Measurements from ENCODE around the gene OPRL1.
"Not testable (repeated sequence)": the region's sequence is repeated elsewhere in the genome, so short reads cannot be mapped to it uniquely, and the experiment has no call there.

OPRL1 gene

GRCh38 chr20:64105846-64106434 lies 26.1 kb downstream of the OPRL1 start:
- no peak for DNase-seq

DNA sequence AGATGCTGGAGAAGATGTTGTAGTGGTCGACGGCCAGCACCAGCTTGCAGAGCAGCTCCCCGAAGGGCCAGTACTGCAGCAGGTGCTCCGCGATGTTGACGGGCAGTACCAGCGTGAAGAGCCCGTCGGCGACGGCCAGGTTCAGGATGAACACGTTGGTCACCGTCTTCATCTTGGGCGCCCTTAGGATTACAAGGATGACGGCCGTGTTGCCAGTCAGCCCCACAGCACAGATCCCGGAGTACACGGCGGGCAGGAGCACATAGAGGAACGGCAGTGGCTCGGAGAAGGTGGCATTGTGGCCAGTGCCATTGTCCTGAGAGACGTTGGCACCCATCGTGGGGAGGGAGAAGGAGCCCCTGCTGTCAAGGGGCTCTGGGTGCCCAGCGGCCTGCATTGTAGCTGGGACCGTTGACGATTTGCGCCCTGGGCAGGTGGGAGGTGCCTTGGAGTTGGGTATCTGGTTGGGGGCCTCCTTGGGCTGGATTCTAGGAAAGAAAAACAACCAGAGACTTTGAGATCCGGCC lies 26.6 kb downstream of the OPRL1 start:
- DNase-seq, result no peak

- DNase-seq, result no peak
Measured at GRCh38 chr20:64106981-64107735, 27.3 kb downstream of the OPRL1 start, which contains the start of gene NPBWR2. NPBWR2 (minus strand) TSS chr20:64107565; CDS start chr20:64106831, 734 bp downstream.

DNA sequence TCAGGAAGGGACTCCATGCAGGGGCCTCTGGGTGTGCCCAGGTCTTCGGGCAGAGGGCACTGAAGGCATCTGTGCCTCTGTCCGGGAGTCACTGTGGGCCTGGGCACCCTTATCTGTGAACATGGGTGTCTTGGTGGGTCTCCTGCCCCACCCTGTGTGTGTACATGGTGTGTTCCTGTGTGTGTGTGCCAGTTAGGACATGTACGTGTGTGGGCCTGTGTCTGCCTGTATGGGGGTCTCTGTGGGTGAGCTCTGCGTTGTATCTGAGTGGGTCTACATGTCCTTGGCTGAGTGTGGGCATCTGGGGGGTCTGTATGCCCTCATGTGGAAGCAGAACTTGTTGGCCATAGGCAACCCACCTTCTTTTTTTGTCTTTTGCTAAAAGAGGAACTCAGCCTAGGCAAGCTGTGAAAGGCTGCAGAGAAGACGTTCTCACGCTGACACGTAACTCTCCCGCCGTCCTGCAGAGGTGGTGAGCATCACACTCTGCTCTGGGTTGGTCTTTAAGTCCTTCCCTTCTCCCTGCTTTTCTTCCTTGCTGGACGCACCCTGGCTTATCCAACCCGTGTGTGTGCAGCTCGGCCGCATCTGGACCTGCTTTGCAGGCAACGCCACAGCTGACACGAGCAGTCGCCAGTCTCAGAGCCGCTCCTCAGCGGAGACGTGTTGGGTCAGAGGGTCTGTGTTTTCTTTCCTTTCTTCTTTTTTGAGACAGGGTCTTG lies 28.0 kb downstream of the OPRL1 start:
- no peak for DNase-seq

- DNase-seq, result no peak
Measured at GRCh38 chr20:64108731-64109681, 29.1 kb downstream of the OPRL1 start.

DNA sequence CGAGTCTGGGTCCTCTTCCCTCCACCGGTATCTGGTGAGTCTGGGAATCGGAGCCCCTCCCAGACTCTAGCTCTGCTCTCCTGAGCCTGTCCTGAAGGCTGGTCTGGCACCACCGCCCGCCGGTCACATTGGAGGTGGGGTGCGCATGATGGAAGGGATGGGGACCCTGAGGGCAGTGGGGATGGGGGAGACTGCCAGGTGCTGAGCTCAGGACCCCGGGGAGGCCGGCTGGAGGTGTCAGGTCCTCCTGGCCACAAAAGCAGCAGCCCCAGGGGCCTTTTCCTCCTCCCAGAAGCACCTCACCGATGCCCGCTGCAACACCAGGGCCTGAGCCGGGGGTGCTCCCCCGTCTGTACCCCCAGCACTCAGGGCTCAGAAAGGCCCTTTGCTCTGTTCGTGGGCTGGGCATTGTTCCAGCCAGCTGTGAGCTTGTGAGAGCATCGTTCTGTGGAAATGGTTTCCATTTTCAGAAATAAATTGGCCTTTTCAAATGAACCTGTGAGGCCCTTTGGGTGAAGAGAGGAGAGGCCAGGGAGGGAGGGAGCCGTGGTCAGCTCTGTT lies 30.0 kb downstream of the OPRL1 start:
- no peak for DNase-seq

- DNase-seq, result no peak
Measured at GRCh38 chr20:64110411-64111068, 30.7 kb downstream of the OPRL1 start.

DNA sequence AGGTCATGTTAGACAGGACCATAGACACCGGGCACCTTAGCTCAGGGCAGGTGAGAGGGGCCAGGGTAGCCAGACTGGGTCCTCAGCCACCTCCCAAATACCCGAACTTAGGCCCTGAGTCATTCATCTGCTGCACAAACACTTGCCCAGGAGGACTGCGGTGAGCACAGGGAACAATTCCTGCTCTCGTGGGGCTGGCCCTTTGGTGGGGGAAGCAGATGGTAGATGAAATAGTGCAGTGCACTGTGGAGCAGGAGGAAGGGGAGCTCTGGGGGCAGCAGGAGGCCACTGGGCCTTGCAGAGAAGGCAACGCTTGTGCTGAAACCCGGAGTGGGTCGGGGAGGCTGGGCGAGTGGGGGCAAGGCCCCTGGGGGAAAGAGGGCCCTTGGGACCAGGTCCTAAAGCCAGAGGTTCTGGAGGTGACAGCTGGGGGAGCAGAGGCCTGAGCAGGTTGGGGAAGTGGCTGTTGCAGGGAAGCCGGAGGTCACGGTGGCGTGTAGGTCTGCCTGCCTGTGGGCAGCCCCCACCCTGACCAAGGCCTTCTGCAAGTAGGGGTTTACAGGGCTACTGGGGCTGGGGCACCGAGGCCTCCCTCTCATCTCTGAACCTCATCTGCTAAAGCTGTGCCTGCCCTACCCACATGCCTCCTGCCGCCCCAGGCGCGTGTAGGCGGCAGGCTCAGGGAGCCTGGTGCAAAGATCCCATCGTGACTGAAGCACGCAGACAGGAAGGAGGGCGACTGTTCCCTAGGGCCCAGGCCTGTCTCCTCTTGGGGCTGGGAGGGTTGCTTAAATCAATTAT lies 32.2 kb downstream of the OPRL1 start:
- no peak for DNase-seq

GRCh38 chr20:64112691-64113443 lies 33.0 kb downstream of the OPRL1 start:
- DNase-seq, result no peak

DNA sequence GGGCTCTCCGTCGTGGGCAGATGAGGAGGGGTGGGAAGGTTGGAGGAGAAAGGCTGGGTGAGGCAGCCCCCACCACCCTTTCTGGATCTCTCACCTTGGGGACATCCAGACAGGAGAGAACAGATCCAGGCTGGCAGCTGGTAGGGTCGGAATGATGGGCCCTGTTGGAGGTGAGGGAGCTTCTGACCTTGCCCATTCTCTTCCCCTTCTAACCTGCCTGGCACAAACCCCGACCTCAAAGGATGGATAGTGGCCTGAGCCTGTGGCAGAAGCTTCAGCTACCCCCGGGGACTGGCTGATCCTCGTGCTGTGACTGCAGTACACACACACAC lies 33.5 kb downstream of the OPRL1 start:
- DNase-seq, result no peak

DNA sequence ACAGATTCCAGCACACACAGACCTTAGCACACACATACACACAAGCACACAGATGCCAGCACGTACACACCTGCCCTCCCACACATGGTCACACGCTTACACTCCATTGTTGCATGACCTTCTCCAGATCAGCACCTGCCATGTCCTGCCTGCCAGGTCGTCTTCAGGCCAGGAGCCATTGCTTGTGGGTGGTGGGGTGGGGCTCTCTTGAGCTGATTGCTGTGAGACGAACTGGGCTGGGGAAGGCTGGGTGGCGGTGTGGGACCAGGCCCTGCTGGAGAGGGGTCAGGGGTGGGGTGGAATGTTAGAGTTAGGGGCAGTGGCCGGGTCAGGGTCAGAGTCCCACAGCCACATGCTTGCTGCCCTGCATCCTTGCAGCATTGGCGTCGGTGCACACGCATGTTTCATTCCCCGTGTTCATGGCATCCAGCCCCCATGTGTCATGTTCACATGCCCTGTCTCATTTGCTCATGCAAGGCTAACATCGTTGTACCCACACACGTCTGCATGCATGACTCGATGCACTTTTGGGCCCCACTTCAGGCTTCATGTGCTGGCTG lies 34.0 kb downstream of the OPRL1 start:
- DNase-seq, result no peak

GRCh38 chr20:64114356-64114971 lies 34.6 kb downstream of the OPRL1 start:
- no peak for DNase-seq

DNA sequence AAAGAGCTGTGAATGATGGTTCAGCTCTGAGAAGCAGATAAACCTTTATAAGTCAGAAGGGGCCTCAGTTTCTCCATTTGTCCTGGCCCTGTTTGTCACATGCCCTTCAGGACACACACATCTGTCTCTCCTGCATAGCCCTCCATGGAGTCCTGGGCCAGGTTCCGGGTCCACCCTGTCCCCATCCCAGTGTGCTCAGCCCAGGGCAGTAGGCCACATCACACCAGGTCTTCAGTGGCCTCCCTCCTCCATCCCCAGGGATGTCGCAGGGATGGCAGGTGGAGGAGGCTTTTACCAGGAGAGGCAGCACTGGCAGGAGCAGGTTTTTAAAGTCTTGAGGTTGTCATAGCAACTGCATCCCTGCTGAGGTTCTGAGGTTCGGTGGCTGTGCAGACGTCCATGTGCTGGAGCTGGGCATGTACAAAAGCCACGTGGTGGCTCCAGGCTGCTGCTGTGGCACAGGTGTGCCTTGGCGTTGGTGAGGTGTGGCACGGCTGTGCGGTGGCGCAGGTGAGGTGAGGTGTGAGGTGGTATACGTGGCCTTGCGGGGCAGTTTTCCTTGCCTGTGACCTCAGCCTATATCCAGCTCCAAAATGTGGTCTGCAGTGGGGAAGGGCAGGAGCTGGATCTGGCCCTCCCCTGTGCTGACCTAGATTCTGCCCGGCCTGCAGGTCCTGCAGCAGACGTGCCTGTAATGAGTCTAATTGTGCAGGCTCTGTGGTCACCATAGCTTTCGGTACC lies 35.5 kb downstream of the OPRL1 start:
- no peak for DNase-seq

GRCh38 chr20:64116016-64116415 lies 36.1 kb downstream of the OPRL1 start:
- no peak for DNase-seq

- DNase-seq, result no peak
Measured at GRCh38 chr20:64116541-64117431, 36.9 kb downstream of the OPRL1 start.

GRCh38 chr20:64117432-64117777 lies 37.5 kb downstream of the OPRL1 start:
- not testable (repeated sequence) for DNase-seq

GRCh38 chr20:64119301-64119680 lies 39.4 kb downstream of the OPRL1 start:
- no peak for DNase-seq

Data from NCI-H2029 (cell line).